Amygdala (tissue), 56 donors: ENCODE data around the gene KLHDC7A.

Experiments
- DNase-seq, 56 donors: peaks; one replicate each; lab custom pipeline; 2025; lab: John Stamatoyannopoulos, UW

The KLHDC7A gene

DNA sequence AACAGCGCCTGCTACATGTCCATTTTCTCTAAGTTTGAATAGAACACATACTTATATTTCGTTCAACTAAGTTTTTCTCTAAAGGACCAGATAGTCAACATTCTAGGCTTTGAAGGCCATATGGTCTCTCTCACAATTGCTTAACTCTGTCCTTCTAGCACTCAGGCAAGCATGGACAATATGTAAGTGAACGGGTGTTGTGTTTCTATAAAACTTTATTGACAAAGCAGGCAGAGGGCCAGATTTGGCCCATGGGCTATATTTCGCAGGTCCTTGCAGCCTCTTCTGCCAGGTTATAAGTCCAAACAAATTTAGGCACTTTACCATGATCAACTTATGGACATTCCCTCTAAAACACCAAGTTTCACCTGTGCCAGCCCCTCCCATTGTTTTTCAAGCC, 21.1 kb downstream of the KLHDC7A start:
- DNase-seq: no peak

GRCh38 chr1:18504609-18505008, 23.9 kb downstream of the KLHDC7A start:
- DNase-seq: no peak

DNA sequence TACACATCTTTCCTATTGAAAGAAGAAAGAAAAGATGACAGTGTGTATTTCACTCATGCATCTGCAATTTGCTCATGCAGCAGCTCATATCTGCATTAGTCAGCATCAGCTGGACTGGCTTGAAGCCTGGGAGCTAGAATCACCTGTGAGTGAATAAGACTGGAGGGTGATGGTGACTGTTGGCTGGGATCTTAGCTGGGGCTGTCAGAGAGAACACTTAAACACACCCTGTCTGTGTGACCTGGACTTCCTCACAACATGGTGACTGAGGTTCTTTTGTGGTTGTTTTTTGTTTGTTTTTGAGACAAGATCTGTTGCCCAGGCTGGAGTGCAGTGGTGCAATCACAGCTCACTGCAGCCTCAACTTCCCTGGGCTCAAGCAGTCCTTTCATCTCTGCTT, 24.9 kb downstream of the KLHDC7A start:
- DNase-seq: no peak

DNA sequence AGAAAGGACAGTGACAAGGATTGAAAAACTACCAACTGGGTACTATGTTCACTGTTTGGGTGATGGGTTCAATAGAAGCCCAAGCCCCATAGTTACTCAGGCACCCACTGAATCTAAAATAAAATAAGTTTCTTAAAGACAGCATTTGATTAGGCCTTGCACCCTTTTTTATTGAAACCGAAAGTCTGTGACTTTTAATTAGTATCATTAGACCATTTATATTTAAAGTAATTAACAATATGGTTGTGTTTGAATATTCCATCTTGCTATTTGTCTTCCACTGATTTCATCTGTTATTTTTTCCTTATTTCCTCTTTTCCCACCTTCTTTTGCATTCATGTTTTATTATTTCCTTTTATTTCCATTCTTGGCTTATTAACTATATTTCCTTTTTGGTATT, 27.4 kb downstream of the KLHDC7A start:
- DNase-seq: no peak

DNA sequence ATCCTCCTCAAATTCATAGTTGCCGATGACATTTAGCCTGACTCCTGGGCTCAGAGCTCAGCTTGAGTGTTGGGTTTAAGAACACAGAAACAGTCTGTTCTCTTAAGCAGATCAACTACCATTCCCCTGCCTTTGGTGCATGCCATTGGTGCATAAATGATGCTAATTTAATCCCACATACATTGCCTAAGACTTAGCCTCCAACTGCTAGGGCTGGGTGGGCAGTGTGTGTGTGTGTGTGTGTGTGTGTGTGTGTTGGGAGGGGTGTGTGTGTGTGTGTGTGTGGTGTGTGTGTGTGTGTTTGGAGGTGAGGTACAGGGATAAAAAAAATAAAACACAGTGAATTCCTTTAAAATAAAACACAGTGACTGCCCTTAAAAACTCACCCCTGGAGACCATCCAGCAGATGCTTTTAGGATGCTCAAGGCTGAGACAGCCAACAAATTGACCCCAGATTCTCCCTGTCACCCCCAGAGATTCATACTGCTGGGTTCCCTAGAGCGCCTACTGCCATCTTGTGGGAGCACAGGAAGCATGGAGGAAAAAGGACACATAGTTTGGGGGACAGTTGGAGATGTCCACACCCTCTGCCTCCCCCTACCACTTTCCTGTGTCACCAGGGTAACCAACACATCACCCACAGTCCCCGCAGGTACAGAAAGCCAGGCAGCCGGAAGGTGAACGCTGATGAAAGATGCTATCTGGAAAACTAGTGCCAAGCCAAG, 30.6 kb downstream of the KLHDC7A start:
- DNase-seq: no peak

DNA sequence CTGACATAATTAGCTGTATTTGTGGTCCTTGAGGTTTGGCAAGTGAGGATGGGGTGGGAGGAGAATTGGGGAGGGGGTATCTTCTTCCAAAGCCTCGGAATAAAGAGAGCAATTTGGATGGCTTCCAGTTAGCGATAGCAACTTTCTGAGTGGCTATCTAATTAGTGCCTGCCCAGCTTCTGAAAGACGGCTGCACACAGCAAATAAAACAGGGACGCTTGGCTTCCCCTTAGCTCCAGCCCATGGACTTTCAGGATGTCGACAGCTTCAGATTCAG, 31.1 kb downstream of the KLHDC7A start:
- no peak for DNase-seq

GRCh38 chr1:18512883-18513282, 32.2 kb downstream of the KLHDC7A start:
- no peak for DNase-seq

GRCh38 chr1:18513995-18514394, 33.3 kb downstream of the KLHDC7A start:
- DNase-seq: no peak

- no peak for DNase-seq
Observed at GRCh38 chr1:18515120-18515667, 34.5 kb downstream of the KLHDC7A start.

GRCh38 chr1:18516473-18516872, 35.7 kb downstream of the KLHDC7A start:
- DNase-seq: no peak

DNA sequence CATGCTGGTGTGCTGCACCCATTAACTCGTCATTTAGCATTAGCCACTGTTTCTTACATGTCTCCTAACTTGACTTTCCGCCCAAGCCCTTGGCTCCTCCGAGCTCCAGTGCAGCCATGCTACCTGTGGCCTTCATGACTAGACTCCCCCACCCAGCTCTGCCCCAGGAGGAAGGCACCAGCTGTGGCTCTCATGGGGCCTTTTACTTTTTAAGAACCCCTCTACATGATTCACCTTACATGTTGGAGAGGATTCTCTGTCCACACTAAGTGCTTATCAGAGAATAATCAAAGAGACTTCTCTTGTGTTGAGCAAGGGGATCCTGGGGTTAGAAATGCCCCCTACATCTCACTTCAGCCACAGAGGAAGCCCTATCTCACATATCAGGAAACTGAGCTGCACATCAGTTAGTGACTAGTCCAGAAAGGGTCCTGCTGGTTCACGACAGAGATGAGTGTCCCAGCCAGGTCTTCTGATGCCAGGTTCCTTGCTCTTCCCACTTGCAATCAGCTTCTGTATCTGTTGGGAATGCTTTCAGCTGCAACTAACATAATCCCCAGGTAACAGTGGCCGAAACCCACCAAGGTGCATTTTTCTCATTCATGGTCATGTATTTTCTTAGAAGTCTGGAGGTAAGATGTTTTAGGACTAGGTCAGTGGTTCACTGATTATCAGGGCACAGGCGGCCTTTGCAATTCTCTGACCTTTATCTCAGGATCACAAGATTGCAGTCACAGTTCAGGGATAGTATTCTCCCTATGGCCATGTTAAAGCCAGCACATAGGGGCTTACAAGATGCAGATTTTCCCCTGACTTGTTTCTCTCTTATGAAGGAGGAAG, 45.9 kb downstream of the KLHDC7A start:
- no peak for DNase-seq

DNA sequence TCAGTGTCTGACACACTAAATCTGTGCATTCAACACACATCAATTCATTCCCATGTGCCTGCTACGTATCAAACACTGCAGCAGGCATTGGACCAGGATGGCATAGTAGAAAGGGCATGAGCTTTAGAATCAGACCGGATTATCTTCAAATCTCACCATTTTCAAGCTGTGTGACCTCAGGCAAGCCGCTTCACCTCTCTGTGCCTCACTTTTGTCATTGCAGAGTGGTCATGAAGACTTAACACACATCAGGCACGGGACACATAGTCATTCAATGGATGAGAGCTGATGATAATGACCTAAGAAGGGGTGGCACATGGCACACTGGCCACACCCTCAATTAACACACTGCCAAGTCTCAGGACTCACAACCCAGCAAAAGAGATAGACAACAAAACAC, 46.8 kb downstream of the KLHDC7A start:
- DNase-seq: no peak

DNA sequence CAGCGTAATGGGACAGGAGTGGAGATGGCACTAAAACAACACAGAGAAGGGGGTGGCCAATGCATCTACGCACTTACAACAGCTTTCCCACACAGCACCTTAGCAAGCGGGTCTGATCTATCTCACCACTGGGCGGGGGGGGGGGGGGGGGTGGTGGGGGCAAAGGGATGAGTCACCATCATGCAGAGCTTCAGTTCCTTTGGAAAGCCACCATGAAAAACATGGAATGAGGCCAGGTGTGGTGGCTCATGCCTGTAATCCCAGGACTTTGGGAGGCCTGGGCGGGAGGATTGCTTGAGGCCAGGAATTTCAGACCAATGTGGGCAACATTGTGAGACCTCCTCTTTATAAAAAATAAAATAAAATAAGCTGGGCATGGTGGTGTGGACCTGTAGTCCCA, 47.2 kb downstream of the KLHDC7A start:
- DNase-seq: no peak

GRCh38 chr1:18528616-18529015, 47.9 kb downstream of the KLHDC7A start:
- no peak for DNase-seq

- no peak for DNase-seq
Observed at GRCh38 chr1:18529714-18530113, 49.0 kb downstream of the KLHDC7A start.

DNA sequence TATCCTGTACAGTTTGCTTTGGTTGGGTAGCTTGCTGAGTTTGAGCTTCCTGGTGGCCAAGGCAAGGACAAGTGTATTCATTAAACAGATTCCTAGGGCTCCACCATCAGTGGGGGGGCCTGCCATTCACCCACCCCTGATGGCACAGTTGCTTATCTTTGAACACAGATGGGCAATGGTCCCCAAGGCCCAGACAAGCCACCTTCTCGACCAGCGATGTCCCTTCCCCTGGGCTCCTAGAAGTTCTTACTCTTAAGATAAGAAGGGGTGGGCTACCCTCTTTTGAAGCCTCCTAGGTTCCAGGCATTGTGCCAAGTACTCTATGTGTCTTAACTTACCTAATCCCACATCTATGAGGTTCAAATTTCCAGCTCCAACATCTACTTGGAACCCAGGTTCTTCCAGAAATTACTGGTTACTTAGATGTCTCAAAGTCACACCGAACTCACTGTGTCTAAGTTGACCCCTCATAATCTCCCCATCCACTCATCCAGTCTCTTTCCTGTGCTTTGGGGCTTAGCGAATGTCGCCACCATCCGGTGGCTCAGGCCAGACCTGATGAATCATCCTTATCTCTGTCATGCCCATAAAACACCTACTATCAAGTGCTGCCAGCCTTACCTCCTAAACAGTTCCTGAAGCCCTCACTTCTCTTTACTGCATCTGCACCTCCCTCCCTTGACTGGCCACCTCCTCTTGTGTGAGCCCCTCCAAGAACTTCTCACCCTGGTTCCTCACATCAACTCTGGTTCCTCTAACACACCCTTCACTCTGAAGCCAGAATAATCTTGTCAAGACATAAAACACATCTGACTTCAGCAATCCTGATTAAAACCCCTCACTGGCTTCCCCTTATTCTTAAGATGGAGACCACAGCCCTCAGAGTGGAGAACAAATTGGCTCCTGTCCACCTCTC, 50.1 kb downstream of the KLHDC7A start:
- DNase-seq: no peak

DNA sequence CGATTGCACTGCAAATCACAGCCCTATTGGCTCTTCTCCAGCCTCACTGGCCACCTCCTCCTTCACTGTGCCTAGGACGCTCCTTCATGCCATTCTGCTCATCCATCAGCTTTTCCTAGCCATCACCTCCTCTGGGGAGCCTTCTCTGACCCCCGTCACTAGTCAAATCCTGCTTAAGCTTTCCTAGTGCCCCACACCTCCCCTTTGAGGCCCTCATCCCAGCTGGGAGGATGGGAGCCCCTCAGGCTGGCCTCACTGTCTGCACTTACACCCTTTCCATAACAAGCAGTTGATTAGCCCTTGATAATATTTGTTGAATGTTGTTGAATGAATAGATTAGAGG, 50.7 kb downstream of the KLHDC7A start:
- no peak for DNase-seq

GRCh38 chr1:18532390-18533170, 51.9 kb downstream of the KLHDC7A start:
- DNase-seq: no peak

DNA sequence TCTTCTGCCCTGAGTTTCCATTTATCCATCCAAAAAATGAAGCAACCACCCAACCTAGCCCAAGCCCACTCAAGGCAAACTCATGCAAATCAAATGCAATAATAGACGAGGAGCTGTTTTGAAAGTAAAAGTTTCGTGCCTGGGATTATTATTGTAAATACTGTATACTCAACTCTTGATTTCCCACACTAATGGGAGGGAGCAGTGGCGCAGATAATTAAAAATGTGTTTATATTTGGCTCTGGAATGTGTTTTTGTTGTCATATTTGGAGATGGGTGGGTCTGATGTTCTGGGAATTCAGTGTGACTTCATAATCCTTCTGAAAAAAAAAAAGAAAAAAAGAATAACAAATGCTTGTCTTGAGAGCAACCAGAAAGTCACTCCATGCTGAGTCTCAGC, 52.5 kb downstream of the KLHDC7A start:
- no peak for DNase-seq

GRCh38 chr1:18534810-18535205, 54.1 kb downstream of the KLHDC7A start:
- no peak for DNase-seq
